LHCN-M2 (cell line): Measurements from ENCODE around the gene TDP2. TPM values are rescaled to one million over a fixed set of nuclear protein-coding genes. Genes with fewer than 3 reads are reported as not detected.
A peak's percentile ranks its signal among the peaks of the same experiment; 100 is the strongest.
"Not testable (repeated sequence)": the region's sequence is repeated elsewhere in the genome, so short reads cannot be mapped to it uniquely, and the experiment has no call there.

Source experiments
- DNase-seq: peaks from one replicate; pipeline ENCODE4 v3.0.0-alpha.2; 2012; ENCODE audit warnings: low read depth
- total RNA-seq: library from RNA; depleted of rRNA; stranded (reverse); fragments of >200 nt; gene quantifications from 2 replicates; pipeline ENCODE4 v1.2.3, GENCODE V29; 2014

Gene TDP2
- total RNA-seq, 1 experiment from 2014 or later = 22.3 TPM

GRCh38 chr6:24680582-24680981 lies 13.9 kb upstream of the TDP2 start:
- no peak for DNase-seq

- not testable (repeated sequence) for DNase-seq
These were observed 12.2 kb upstream of the TDP2 start for GRCh38 chr6:24678792-24679352.

- peak; percentile 30 for DNase-seq
These were observed 6.9 kb upstream of the TDP2 start for GRCh38 chr6:24673625-24674024.

GRCh38 chr6:24672620-24673182 lies 6.0 kb upstream of the TDP2 start:
- no peak for DNase-seq

- DNase-seq = not testable (repeated sequence)
These were observed 4.4 kb upstream of the TDP2 start for GRCh38 chr6:24671077-24671476.

GRCh38 chr6:24670492-24670891 lies 3.8 kb upstream of the TDP2 start:
- not testable (repeated sequence) for DNase-seq

GRCh38 chr6:24668997-24669361 lies 2.3 kb upstream of the TDP2 start:
- no peak for DNase-seq

- not testable (repeated sequence) for DNase-seq
These were observed 1.6 kb upstream of the TDP2 start for GRCh38 chr6:24668066-24668996.

GRCh38 chr6:24667378-24667803 lies 692 bp upstream of the TDP2 start:
- DNase-seq = no peak

- no peak for DNase-seq
These were observed 530 bp downstream of the TDP2 start for GRCh38 chr6:24666097-24666640.

- no peak for DNase-seq
These were observed 2.4 kb downstream of the TDP2 start for GRCh38 chr6:24664046-24664987.

GRCh38 chr6:24663189-24663588 lies 3.5 kb downstream of the TDP2 start:
- no peak for DNase-seq

- DNase-seq = no peak
These were observed 4.5 kb downstream of the TDP2 start for GRCh38 chr6:24662236-24662635.

- DNase-seq = not testable (repeated sequence)
These were observed 4.9 kb downstream of the TDP2 start for GRCh38 chr6:24661759-24662158.

GRCh38 chr6:24660105-24660504 lies 6.6 kb downstream of the TDP2 start:
- no peak for DNase-seq

- DNase-seq = no peak
These were observed 7.1 kb downstream of the TDP2 start for GRCh38 chr6:24659561-24659960.

GRCh38 chr6:24658573-24659560 lies 7.8 kb downstream of the TDP2 start:
- peak; percentile 22 for DNase-seq

GRCh38 chr6:24655215-24655614 lies 11.5 kb downstream of the TDP2 start:
- DNase-seq = no peak

GRCh38 chr6:24650365-24650764 lies 16.3 kb downstream of the TDP2 start:
- DNase-seq = no peak

GRCh38 chr6:24649691-24650090 lies 17.0 kb downstream of the TDP2 start:
- DNase-seq = no peak
